Endothelial cell of umbilical vein (primary cell): ENCODE results near the gene DCX. TPM values are rescaled to one million over a fixed set of nuclear protein-coding genes. Genes with fewer than 3 reads are reported as not detected.

Experiments used
- BruUV-seq: library from RNA; stranded (reverse); fragments of 400-500 nt; replicated peaks from 2 replicates; lab custom pipeline; 2021; lab: Mats Ljungman, UMichigan
- CTCF ChIA-PET: fragments of 300-600, 350-600 bp; sonication (Branson Sonifier 250); formaldehyde crosslinking; loops from one replicate; lab custom pipeline; 2021; ENCODE audit warnings: antibody characterized with exemption, inconsistent platforms; lab: Charles Lee
- POLR2A ChIA-PET: fragments of 300-600, 350-600 bp; sonication (Branson Sonifier 250); formaldehyde crosslinking; loops from one replicate; lab custom pipeline; 2021; ENCODE audit warnings: antibody characterized with exemption, inconsistent platforms; lab: Charles Lee
- DNase-seq: peaks from one replicate; pipeline ENCODE4 v3.0.0-alpha.2; 2011; ENCODE audit warnings: low read depth, low spot score
- FAIRE-seq: peaks from 2 replicates; lab custom pipeline; 2011; peaks lifted over from hg19 to GRCh38; lab: Jason Lieb, UNC
- H2AFZ ChIP-seq: 2 replicates; pipeline ENCODE4 v1.6.0; 2012; ENCODE audit warnings: low read depth, low read length, control low read depth, inconsistent platforms
- H3K27ac ChIP-seq: 2 replicates; pipeline ENCODE4 v1.5.1; 2011; ENCODE audit warnings: low read depth, mild to moderate bottlenecking, control low read depth, low read length, moderate library complexity; ENCODE audit not compliant: insufficient read depth
- H3K27me3 ChIP-seq, 2 experiments: 2 replicates each; pipeline versions ENCODE4 v1.6.0 to v1.6.1; 2011; ENCODE audit warnings: low read length in 2 of 2, mixed read lengths in 1 of 2; ENCODE audit not compliant: control insufficient read depth in 2 of 2, insufficient read depth in 2 of 2
- H3K36me3 ChIP-seq, 2 experiments: 2 replicates in 1 of 2; 3 replicates in 1 of 2; pipeline ENCODE4 v1.5.1; 2011; ENCODE audit warnings: low read length in 2 of 2, mild to moderate bottlenecking in 1 of 2, moderate library complexity in 1 of 2; ENCODE audit not compliant: control insufficient read depth in 2 of 2, insufficient read depth in 2 of 2; ENCODE audit errors: extremely low read depth in 1 of 2
- H3K4me1 ChIP-seq: 3 replicates; pipeline ENCODE4 v1.5.1; 2011; ENCODE audit warnings: mild to moderate bottlenecking, low read length; ENCODE audit not compliant: control insufficient read depth, insufficient read depth; ENCODE audit errors: extremely low read depth
- H3K4me2 ChIP-seq: 2 replicates; pipeline ENCODE4 v1.6.1; 2011; ENCODE audit warnings: low read length, control low read depth, mixed read lengths; ENCODE audit not compliant: insufficient read depth
- H3K4me3 ChIP-seq, 3 experiments: fragments of 200-600 bp in 1 of 3; sonication (generic), shearing (Covaris generic) in 1 of 3; replicated peaks in 1 of 3; 2 replicates each; pipeline ENCODE4 v1.5.1; 2011 to 2016; ENCODE audit warnings: control low read depth in 3 of 3, low read length in 3 of 3, mild to moderate bottlenecking in 2 of 3, inconsistent platforms in 1 of 3, low read depth in 1 of 3, moderate library complexity in 1 of 3; ENCODE audit not compliant: insufficient read depth in 1 of 3
- H3K79me2 ChIP-seq: 2 replicates; pipeline ENCODE4 v1.6.0; 2012; ENCODE audit warnings: low read length, inconsistent platforms; ENCODE audit not compliant: control insufficient read depth, insufficient read depth
- H3K9ac ChIP-seq: replicated peaks from 2 replicates; pipeline ENCODE3; 2011; ENCODE audit warnings: low read length, control low read depth; ENCODE audit not compliant: insufficient read depth; ENCODE audit errors: extremely low read depth
- H3K9me1 ChIP-seq: replicated peaks from 3 replicates; pipeline ENCODE4 v1.6.0; 2011; ENCODE audit warnings: mild to moderate bottlenecking, low read length; ENCODE audit not compliant: control insufficient read depth, insufficient read depth; ENCODE audit errors: extremely low read depth
- H3K9me3 ChIP-seq: replicated peaks from 2 replicates; pipeline ENCODE4 v1.5.1; 2012; ENCODE audit warnings: low read length, inconsistent platforms; ENCODE audit not compliant: control insufficient read depth, insufficient read depth
- H4K20me1 ChIP-seq: replicated peaks from 2 replicates; pipeline ENCODE3; 2011; ENCODE audit warnings: mild to moderate bottlenecking, low read length; ENCODE audit not compliant: control insufficient read depth, insufficient read depth; ENCODE audit errors: extremely low read depth
- CTCF ChIP-seq, 2 donors: IDR thresholded peaks; 1 replicate in 1 of 2; 2 replicates in 1 of 2; pipeline ENCODE4 v1.5.1; 2011; ENCODE audit warnings: low read length in 2 of 2, mild to moderate bottlenecking in 2 of 2, moderate library complexity in 2 of 2, control low read depth in 1 of 2, inconsistent platforms in 1 of 2, low read depth in 1 of 2; ENCODE audit not compliant: insufficient read depth in 1 of 2; ENCODE audit errors: extremely low read depth in 1 of 2
- EZH2 ChIP-seq: IDR thresholded peaks from 2 replicates; pipeline ENCODE4 v1.6.1; 2012; ENCODE audit warnings: borderline replicate concordance, low read depth, mild to moderate bottlenecking, moderate library complexity, low read length, inconsistent platforms; ENCODE audit not compliant: severe bottlenecking
- FOS ChIP-seq: IDR thresholded peaks from 2 replicates; pipeline ENCODE4 v1.6.1; 2011; ENCODE audit warnings: mild to moderate bottlenecking, low read length, moderate library complexity, borderline replicate concordance; ENCODE audit not compliant: insufficient read depth
- GATA2 ChIP-seq: IDR thresholded peaks from 2 replicates; pipeline ENCODE4 v1.7.0; 2011; ENCODE audit warnings: low read depth, mild to moderate bottlenecking, moderate library complexity, mixed read lengths, low read length; ENCODE audit not compliant: insufficient read length, insufficient read depth
- JUN ChIP-seq: IDR thresholded peaks from 2 replicates; pipeline ENCODE4 v1.6.1; 2011; ENCODE audit warnings: borderline replicate concordance, low read depth; ENCODE audit not compliant: insufficient read length, insufficient read depth
- MAX ChIP-seq: IDR thresholded peaks from 2 replicates; pipeline ENCODE4 v1.6.1; 2011; ENCODE audit not compliant: insufficient read depth, insufficient read length
- MYC ChIP-seq: IDR thresholded peaks from one replicate; pipeline ENCODE4 v1.6.1; 2011; ENCODE audit warnings: mild to moderate bottlenecking, low read depth, low read length
- POLR2A ChIP-seq: IDR thresholded peaks from 2 replicates; pipeline ENCODE4 v1.6.1; 2012; ENCODE audit warnings: low read depth, mild to moderate bottlenecking, control low read depth, low read length
- POLR2AphosphoS5 ChIP-seq: IDR thresholded peaks from 2 replicates; pipeline ENCODE4 v1.6.1; 2012; ENCODE audit warnings: low read depth, mild to moderate bottlenecking, control low read depth, low read length, moderate library complexity; ENCODE audit not compliant: insufficient read depth
- dilution Hi-C: fragments of 300-500 bp; cut with MboI; formaldehyde crosslinking; loops from one replicate; pipeline ENCODE4 v1.15.0; 2019; ENCODE audit warnings: low sequenced_read_pairs; ENCODE audit not compliant: extremely low pct_ligation_motif_present
- intact Hi-C: fragments of 100-400 bp; cut with micrococcal nuclease; formaldehyde crosslinking; loops from one replicate; pipeline ENCODE4 v1.10.0; 2022
- polyA plus RNA-seq, 4 experiments: library from polyadenylated mRNA; depleted of rRNA in 3 of 4; stranded (reverse) in 3 of 4; unstranded in 1 of 4; fragments of >200 nt; gene quantifications; 2 replicates each; pipeline versions ENCODE4 v1.2.1 to v1.2.3, GENCODE V29; 2011 to 2012; ENCODE audit warnings: missing spikeins in 1 of 4
- total RNA-seq: library from RNA; stranded (reverse); gene quantifications from 2 replicates; pipeline ENCODE4 v1.2.3, GENCODE V29; 2021

Gene DCX
- total and polyA plus RNA-seq, 2 donors (not counting 3 experiments of a cell fraction or from before 2014, with no cell fraction given) = not detected

DNA sequence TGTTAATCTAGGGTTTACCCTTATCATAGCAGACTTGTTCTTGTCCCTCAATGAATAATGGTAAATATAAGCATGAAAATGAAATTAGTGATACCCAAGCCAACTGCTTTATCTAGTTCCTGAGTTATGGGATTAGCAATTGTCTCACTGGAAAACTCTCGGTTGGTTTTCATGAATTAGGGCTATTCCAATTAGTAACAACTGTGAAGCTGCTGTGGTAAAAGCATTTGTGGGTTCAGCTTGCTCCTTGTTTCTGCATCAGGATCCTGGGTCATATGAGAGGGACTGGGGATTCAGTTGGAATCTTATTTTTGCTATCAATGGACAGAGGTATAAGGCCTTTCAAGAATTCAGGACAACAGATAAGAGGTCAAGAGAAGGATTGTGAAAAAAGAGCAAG is 50.2 kb downstream of the DCX start:
- dilution Hi-C loops = no loop called here
- H3K27me3 ChIP-seq = no peaks in the 10 kb centered on the region
- no peaks in the 10 kb centered on the region for H3K9me1 ChIP-seq
- H3K9ac ChIP-seq = no peak overlapping the region
- H4K20me1 ChIP-seq = no peaks in the 10 kb centered on the region
- TF ChIP-seq MAX (no peak), POLR2AphosphoS5 (no peak), CTCF (IDR thresholded peaks at IDR 0.05; ENCODE audit: extremely low read depth in 1 of 2, insufficient read depth in 1 of 2, low read depth in 1 of 2, low read length in 2 of 2) (no peak), GATA2 (no peak), MYC (no peak), FOS (no peak), JUN (no peak), POLR2A (no peak), EZH2 (no peak)
- no peaks in the 10 kb centered on the region for H3K79me2 ChIP-seq
- H3K36me3 ChIP-seq = no peaks in the 10 kb centered on the region
- H3K27ac ChIP-seq = no peak overlapping the region
- H3K4me3 ChIP-seq = no peak overlapping the region
- POLR2A ChIA-PET = no interaction called here
- CTCF ChIA-PET = no interaction called here
- H3K9me3 ChIP-seq = no peaks in the 10 kb centered on the region
- H3K4me2 ChIP-seq = no peak overlapping the region
- no peaks in the 10 kb centered on the region for H3K4me1 ChIP-seq
- FAIRE-seq (no peak), DNase-seq (no peak)
- intact Hi-C loops = no loop called here
- BruUV-seq = no TSS peak
- H2AFZ ChIP-seq = no peak overlapping the region
